ENCODE measurements around the gene CSGALNACT2.

GRCh38 chr10:43158636-43159035, 20.4 kb downstream of the CSGALNACT2 start:
- TF ChIP-seq, protein P1, sequence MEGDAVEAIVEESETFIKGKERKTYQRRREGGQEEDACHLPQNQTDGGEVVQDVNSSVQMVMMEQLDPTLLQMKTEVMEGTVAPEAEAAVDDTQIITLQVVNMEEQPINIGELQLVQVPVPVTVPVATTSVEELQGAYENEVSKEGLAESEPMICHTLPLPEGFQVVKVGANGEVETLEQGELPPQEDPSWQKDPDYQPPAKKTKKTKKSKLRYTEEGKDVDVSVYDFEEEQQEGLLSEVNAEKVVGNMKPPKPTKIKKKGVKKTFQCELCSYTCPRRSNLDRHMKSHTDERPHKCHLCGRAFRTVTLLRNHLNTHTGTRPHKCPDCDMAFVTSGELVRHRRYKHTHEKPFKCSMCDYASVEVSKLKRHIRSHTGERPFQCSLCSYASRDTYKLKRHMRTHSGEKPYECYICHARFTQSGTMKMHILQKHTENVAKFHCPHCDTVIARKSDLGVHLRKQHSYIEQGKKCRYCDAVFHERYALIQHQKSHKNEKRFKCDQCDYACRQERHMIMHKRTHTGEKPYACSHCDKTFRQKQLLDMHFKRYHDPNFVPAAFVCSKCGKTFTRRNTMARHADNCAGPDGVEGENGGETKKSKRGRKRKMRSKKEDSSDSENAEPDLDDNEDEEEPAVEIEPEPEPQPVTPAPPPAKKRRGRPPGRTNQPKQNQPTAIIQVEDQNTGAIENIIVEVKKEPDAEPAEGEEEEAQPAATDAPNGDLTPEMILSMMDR (IDR thresholded peaks at IDR 0.05; ENCODE audit: low read depth, low read length, missing input control) = no peak
- no peak for TF ChIP-seq YY1 (IDR thresholded peaks at IDR 0.05)
- no peak for TF ChIP-seq RAD21 (IDR thresholded peaks at IDR 0.05)
- TF ChIP-seq RXRA (IDR thresholded peaks at IDR 0.05) = no peak
- no peak for TF ChIP-seq JUND (IDR thresholded peaks at IDR 0.05)
- TF ChIP-seq EGR1 (IDR thresholded peaks at IDR 0.05; ENCODE audit: low read depth in 2 of 2) = no peak
- no peak for TF ChIP-seq REST (IDR thresholded peaks at IDR 0.05)
- no peak for TF ChIP-seq MAX (IDR thresholded peaks at IDR 0.05)
- no peak for TF ChIP-seq ZBTB33 (IDR thresholded peaks at IDR 0.05)
- no peak for TF ChIP-seq GABPA (IDR thresholded peaks at IDR 0.05 in 1 of 2, conservative IDR thresholded peaks at IDR 0.05 in 1 of 2)
- TF ChIP-seq SP1 (IDR thresholded peaks at IDR 0.05) = no peak
- no peak for TF ChIP-seq NR2F2 (IDR thresholded peaks at IDR 0.05)
- no peak for TF ChIP-seq ATF3 (IDR thresholded peaks at IDR 0.05)
- TF ChIP-seq TAF1 (conservative IDR thresholded peaks at IDR 0.05) = no peak
